DMS53 treated with DMSO at 0.1 percent for 48 hours (cell line): ENCODE data around the gene RELB.
A peak's percentile ranks its signal among the peaks of the same experiment; 100 is the strongest.
"Not testable (repeated sequence)": the region's sequence is repeated elsewhere in the genome, so short reads cannot be mapped to it uniquely, and the experiment has no call there.

Experiments used
- DNase-seq: peaks from one replicate; lab custom pipeline; 2025; ENCODE audit not compliant: unreplicated experiment; lab: John Stamatoyannopoulos, UW

RELB gene

GRCh38 chr19:45001087-45001739 is at the start of gene RELB:
RELB (plus strand) TSS chr19:45001464; CDS start chr19:45001580, 116 bp downstream.
- DNase-seq, result peak; percentile 46

GRCh38 chr19:44954278-44954648 is 47.0 kb upstream of the RELB start:
- no peak for DNase-seq

- peak; percentile 83 for DNase-seq
Observed at GRCh38 chr19:44954649-44955504, 46.4 kb upstream of the RELB start, which contains the start of gene CLPTM1. CLPTM1 (plus strand) TSS chr19:44955380; CDS start chr19:44955396, 16 bp downstream.

- no peak for DNase-seq
Observed at GRCh38 chr19:44955505-44956439, 45.5 kb upstream of the RELB start.

- DNase-seq, result no peak
Observed at GRCh38 chr19:44957526-44957925, 43.7 kb upstream of the RELB start.

- DNase-seq, result no peak
Observed at GRCh38 chr19:44958090-44958489, 43.2 kb upstream of the RELB start.

- DNase-seq, result no peak
Observed at GRCh38 chr19:44959691-44960090, 41.6 kb upstream of the RELB start.

- no peak for DNase-seq
Observed at GRCh38 chr19:44960906-44961728, 40.1 kb upstream of the RELB start.

GRCh38 chr19:44961821-44962220 is 39.4 kb upstream of the RELB start:
- no peak for DNase-seq

- no peak for DNase-seq
Observed at GRCh38 chr19:44968118-44968517, 33.1 kb upstream of the RELB start.

GRCh38 chr19:44968670-44969069 is 32.6 kb upstream of the RELB start:
- no peak for DNase-seq

- DNase-seq, result no peak
Observed at GRCh38 chr19:44969437-44969836, 31.8 kb upstream of the RELB start.

GRCh38 chr19:44971451-44971850 is 29.8 kb upstream of the RELB start:
- not testable (repeated sequence) for DNase-seq

- no peak for DNase-seq
Observed at GRCh38 chr19:44972802-44973201, 28.5 kb upstream of the RELB start.

GRCh38 chr19:44973982-44974735 is 27.1 kb upstream of the RELB start:
- DNase-seq, result no peak

- DNase-seq, result no peak
Observed at GRCh38 chr19:44974857-44975256, 26.4 kb upstream of the RELB start.

GRCh38 chr19:44975444-44975843 is 25.8 kb upstream of the RELB start:
- no peak for DNase-seq

GRCh38 chr19:44984005-44984404 is 17.3 kb upstream of the RELB start:
- DNase-seq, result no peak

- no peak for DNase-seq
Observed at GRCh38 chr19:44985445-44985844, 15.8 kb upstream of the RELB start.

- DNase-seq, result no peak
Observed at GRCh38 chr19:44986389-44986788, 14.9 kb upstream of the RELB start.
